ENCODE data around the gene XPNPEP3.
"Not testable (repeated sequence)": the region's sequence is repeated elsewhere in the genome, so short reads cannot be mapped to it uniquely, and the experiment has no call there.

The XPNPEP3 gene

DNA sequence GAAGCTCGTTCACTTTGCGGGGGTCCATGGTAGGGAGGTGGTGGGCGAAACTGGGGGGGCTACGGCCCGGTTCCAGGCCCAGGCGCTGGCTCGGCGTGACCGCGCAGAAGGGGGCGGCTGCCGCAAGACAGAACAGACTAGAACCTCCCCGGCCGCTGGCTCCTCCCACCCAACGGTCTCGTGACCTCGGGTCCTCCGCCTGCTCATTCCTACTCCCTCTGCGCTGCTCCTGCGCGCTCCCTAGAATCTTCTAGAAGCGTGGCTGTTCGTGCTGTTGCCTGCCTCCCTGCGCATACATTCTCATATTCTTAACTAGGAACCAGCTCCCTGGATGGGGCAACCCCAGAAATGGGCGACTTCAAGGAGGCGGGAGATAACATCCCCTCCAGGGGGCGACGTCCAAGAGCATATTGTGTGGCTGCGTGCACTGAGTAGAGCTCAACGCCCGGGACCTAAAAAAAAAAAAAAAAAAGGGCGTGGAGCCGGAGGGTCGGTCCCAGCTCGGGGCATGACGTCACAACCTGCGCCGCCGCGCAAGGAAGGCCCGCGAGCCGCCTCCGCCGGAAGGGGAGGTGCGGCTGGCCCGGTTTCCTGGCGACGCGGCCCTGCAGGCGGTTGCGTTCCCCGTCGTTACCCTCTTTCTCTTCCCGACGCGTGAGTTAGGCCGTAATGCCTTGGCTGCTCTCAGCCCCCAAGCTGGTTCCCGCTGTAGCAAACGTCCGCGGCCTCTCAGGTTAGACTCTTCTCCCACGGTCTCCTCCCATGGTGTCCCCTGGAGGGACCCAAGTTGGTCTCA is at the start of gene XPNPEP3, which contains the start of gene ST13:
TSS of gene XPNPEP3 (plus strand) at position 636 of the 796 bp plus-strand sequence. CDS start at position 670, 34 bp downstream.
TSS of gene ST13 (minus strand) at position 127 of the 796 bp plus-strand sequence. CDS start at position 28, 99 bp downstream.
- DNase-seq (ENCODE audit: low spot score) = peak; percentile 97

DNA sequence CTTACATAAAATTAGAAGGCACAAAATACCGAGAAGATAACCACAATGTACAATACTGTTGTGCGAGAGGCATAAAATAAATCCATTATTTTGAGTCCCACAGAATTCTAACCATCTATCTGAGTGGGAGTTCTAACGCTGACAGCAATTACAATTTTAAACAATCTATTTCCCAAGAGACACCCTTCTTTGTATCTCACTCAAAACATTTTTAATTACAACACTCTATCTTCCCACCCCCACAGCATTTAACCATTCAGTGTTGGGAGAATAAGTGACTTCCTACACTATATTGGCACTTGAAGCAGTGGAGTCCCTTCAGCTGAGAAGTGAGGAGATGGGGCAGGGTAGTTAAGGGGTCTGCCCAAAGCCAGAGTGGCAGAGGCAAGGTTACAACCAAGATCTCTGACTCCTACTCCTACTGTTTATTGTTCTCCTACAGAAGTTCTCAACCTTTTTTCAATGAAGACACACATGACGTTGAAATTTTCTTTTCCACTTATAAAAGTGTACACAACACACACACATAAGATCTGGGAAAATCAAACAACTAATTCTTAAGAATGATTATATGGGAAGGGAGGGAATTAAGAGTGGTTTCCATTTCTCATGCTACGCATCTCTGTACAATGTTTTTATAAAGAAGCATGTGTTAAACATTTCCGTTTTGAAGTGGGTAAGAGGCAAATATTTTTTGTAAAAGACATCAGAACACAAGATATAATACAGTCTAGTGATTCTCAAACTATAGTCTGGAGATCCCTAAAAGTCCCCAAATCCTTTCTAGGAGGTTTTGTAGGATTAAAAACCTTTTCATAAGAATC is 48.7 kb upstream of the XPNPEP3 start:
- no peak for DNase-seq (ENCODE audit: low spot score)

DNA sequence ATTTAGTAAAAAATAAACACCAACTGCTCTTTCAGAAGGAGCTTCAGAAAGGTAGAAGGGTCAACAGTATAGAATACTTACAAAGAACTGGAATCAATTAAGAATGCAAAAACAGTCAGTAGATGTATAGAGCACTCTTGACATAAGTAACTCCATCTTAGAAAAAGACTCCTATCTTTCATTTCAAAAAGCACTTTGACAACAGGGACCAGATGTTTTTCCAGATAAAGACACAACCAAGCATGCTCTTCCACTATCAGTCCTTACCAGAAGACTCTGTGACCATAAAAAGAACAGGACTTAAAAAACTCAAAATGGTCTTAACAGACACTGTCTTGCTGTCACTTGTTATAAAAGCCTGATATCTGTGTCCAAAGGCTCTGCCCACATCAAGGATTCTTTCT is 43.0 kb upstream of the XPNPEP3 start:
- DNase-seq (ENCODE audit: low spot score) = no peak

DNA sequence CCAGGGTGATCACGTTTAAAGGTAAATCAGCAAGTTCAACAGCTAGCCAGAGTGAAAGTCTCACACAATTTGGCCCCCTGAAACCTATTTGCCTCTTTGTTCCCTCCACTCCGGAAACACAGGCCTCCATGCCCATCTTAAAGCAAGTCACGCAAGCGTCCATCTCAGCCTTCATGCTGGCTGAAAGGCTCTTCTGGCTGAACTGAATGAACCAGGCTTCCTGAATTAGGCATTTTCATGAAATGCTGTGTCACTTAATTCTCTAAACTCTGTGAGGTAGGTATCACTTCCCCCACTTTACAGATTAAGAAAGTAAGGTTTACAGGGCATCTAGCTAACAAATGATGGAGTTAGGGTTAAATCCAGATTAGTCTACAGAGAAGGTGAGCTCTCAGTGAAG is 39.2 kb upstream of the XPNPEP3 start:
- no peak for DNase-seq (ENCODE audit: low spot score)

DNA sequence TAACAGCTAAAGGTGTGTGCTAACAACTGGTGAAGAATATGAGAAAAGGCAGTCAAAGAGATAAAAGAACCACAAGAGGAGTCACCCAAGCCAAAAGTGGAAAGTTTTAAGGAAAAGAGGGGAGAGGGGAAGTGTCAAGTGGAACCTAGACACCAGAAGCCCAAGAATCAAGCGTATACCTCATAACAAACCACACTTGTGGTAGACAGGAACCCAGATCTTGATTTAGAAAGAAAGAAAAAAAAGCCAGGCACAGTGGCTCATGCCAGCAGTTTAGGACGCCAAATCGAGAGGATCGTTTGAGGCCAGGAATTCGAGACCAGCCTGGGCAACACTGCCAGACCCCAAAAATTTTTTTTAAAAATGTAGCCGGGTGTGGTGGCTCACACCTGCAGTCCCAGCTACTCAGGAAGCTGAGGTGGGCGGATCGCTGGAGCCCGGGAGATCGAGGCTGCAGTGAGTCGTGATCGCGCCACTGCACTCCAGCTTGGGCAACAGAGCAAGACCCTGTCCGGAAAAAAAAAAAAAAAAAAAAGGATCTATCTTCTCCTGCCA is 38.7 kb upstream of the XPNPEP3 start:
- DNase-seq (ENCODE audit: low spot score) = no peak

DNA sequence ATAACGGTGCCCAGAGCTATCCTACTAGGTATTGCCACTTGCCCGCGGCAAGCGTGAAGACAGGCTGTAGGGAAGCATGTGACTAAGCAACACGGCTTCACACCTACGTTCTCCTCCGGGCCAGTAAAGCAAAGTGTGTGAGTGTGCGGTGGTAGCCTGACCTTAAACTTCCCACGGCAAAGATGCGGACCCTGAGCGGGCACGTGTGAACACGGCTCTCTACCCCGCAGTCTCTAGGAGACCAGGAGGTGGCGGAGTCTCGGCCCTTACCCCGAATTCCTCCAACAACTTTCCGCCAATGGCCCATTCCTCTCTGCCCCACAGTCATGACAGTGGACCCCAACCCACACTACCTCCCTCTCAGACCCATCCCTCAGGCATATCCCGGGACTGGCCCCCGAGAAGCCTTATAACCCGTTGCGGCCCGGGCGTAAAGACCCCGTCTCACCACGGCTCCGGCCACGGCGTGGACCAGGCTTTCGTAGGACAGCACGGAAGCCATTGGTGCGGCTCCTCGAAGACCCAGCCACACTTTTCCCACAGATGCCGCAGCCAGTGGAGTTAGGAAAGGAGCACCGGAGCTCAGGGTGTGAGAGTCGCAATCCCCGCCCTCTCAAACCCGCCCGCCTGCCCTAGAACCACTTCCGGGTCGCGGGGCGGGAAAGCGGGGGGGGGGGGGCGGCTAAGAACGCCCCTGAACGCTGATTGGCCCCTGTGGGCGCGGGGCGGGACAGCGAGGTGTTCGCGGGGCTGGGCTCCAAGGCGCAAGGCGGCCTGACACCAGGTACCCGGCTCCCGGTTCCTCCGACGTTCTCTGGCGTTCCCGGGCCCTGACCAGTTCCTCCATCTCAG is 38.0 kb upstream of the XPNPEP3 start, which contains the start of gene SLC25A17:
TSS of gene SLC25A17 (minus strand) at position 600 of the 852 bp plus-strand sequence. CDS start at position 502, 98 bp downstream.
- peak; percentile 93 for DNase-seq (ENCODE audit: low spot score)

DNA sequence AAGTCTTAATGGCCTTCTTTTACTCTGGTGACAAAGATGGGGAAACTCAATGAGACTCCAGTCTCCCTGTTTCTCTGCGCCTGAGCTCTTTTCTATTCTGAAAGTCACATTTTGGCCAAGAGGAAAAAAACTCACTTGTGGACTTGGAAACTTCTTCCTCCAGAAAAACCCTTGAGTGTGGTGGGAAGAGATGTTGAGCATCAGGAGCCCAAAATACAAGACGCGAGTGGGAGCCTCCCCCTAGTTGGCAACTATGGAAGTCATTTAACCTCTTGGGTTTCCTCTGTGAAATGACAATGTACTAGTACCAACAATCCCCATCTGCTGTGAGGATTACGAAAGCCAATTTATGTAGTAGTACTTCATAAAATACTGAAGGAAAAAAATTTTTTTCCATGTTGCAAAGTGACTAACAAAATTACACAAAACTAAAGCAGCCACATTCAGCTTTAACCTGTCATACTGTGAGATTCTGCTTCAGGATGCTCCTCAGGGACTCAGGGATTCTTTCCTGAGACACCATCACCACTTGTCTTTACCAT is 37.3 kb upstream of the XPNPEP3 start:
- no peak for DNase-seq (ENCODE audit: low spot score)

DNA sequence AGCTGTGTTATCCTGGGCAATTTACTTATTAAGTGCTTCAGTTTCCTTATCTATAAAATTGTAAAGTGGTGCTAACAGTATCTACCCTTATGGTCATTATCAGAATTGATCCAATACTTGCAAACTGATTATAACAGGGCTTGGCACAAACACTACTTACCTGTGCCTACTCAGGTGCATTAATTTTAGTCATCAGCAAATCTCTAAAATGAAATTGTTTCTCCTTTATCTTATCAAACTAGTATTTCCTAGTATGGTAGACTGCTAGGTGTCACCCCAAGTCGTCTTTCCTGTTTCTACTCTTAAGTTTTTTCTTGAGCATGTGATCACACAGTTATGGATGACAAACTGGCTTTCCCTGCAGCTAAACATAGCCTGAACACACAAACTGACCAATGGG is 33.5 kb upstream of the XPNPEP3 start:
- DNase-seq (ENCODE audit: low spot score) = no peak

DNA sequence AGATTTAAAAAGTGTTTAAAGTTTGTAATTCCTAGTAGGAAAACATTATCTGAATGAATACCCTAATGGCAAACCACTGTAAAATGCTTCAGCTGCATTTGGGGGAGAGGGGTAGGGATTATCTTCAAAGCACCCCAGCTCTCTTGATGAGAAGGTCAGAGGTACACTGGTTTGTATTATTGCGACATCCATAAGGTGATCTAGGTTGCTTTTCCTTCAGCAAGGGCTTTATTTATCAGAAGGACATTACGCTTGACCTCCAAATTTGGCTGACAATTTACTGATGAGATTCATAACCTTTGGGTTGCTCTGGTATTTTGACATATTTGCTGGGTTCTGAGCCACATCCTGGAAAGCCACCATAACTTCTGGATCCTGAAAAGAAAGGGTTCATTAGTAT is 30.7 kb upstream of the XPNPEP3 start:
- not testable (repeated sequence) for DNase-seq (ENCODE audit: low spot score)

DNA sequence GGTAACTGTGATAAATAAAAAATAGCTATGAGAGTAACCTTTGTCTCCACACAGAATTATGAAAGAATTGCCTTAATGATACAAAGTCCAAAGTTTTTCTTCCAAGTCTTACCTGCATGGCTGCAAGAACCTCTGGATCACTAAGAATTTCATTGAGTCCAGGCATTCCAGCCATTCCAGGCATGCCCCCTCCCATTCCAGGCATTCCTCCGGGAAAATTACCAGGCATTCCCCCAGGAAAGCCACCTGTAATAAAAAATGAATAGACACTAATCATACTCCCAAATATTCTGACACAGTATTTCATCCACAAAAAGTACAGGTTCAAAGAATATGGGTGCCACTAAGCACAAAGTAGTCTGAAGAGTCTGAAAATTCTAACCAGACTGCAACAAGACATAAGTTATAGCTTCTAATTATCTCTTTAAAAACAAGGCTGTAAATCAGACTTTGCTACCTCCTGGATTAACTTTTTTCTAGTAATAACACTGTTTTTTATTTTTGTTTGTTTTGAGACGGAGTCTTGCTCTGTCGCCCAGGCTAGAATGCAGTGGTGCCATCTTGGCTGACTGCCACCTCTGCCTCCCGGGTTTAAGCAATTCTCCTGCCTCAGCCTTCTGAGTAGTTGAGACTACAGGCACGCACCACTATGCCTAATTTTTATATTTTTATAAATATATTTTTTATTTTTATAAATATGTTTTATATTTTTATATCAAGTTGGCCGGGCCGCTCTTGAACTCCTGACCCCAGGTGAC is 29.8 kb upstream of the XPNPEP3 start:
- no peak for DNase-seq (ENCODE audit: low spot score)

DNA sequence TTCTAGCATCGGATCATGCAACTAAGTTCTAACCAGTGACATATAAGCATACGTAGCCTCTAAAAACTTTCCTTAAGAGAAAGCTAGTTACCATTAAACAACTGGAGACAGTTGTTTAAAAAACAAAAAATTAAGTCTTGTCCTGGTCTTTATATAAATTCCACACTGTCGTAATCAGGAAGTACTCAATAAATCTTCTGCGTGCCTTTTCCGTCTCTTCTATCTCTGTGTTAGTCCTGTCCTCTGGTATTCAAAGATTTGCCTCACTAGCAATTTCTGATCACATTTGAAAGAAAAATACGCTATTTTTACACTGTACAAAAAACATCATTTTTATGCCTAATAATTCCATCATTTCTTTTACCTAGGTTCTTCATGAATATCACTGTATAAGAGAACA is 27.8 kb upstream of the XPNPEP3 start:
- DNase-seq (ENCODE audit: low spot score) = no peak

DNA sequence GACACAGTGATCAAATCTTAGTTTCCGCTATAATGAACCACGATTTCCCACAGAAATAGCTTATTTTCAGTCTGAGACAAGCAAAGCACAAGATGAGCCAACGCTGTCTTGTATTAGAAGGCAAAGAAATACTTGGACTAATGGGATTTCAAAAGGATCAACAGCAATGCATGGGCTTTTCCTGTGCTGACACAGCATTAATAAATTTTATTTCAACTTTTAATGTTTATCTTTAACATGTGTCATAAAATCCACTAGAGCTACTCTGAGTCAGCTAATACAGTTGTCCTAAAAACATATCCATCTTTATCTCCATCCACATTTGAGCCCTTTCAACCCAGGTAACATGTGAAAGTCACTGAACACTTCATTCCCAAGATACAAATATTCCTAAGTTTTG is 22.3 kb upstream of the XPNPEP3 start:
- DNase-seq (ENCODE audit: low spot score) = no peak

DNA sequence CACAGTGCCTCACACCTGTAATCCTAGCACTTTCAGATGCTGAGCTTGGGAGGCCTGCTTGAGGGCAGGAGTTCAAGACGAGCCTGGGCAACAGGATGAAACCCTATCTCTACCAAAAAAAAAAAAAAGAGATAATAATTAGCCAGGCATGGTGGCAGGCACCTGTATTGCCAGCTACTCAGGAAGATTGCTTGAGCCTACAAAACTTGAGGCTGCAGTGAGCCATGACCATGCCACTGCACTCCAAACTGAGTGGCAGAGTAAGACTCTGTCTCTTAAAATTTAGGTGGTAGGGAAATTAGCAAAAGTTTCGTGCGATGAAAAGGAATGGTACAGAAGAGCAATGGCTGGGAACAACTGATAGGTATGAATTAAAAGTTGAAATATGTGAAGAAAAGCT is 18.5 kb upstream of the XPNPEP3 start:
- DNase-seq (ENCODE audit: low spot score) = no peak

DNA sequence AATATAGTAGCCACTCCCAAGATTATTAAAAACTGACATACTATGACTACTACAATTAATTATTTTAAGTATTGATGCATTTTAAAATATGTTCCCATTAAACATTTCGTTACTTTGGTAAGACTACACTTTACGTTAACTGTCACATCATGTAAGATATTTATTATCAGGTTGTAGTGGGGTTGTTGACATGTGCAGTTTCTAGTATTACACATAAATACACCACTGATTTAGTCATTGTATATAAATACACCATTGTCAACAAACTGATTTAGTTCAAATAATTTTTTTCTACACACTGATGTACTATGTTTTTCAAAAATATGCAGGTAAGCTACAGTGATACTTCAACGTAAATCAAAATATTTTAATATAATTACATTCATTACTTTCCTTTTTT is 12.0 kb upstream of the XPNPEP3 start:
- no peak for DNase-seq (ENCODE audit: low spot score)

DNA sequence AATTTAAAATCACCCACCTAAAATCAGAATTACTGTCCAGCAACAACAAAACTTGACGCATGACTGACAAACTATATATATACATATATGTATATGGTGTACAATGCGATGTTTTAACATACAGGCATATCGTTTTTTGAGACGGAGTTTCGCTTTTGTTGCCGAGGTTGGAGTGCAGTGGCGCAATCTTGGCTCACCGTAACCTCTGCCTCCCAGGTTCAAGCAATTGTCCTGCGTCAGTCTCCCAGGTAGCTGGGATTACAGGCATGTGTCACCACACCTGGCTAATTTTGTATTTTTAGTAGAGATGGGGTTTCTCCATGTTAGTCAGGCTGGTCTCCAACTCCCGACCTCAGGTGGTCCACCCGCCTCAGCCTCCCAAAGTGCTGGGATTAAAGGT is 11.1 kb upstream of the XPNPEP3 start:
- DNase-seq (ENCODE audit: low spot score) = not testable (repeated sequence)

DNA sequence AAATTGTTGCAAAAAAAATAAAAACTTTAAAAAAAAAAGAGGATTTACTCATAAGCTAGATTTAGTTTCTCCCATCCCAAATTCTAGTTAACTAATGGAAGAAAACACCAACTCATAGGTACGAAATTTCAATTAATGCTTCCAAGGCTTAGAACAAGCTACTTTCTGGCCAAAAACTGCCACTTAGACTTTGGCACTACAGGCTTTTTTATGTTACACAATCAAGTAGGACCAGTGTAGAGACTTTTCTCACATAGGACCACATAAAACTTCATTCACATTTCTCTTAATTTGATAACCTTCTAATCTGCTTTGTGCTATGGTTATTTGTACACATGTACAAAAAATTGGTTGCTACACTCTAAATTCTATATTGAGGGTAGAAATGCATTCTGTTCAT is 3.6 kb upstream of the XPNPEP3 start:
- DNase-seq (ENCODE audit: low spot score) = no peak

DNA sequence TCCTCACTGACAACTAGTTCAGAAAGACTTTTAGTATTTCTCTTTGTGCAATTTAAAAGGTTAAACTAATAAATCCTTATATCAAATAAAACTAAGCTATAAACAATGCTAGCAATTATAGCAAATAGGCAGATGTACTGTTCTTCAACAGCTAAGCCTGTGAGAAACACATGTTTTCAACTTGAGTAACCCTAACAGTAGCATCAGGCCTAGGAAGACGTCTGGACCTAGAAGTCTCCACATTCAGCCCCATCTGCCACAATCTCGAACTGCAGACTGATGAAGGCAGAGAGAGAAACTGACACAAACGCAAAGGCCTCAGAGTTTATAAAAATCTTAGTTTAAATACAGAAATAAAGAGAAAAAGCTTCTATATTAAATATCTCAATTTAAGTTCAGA is 3.0 kb upstream of the XPNPEP3 start:
- peak; percentile 9 for DNase-seq (ENCODE audit: low spot score)

DNA sequence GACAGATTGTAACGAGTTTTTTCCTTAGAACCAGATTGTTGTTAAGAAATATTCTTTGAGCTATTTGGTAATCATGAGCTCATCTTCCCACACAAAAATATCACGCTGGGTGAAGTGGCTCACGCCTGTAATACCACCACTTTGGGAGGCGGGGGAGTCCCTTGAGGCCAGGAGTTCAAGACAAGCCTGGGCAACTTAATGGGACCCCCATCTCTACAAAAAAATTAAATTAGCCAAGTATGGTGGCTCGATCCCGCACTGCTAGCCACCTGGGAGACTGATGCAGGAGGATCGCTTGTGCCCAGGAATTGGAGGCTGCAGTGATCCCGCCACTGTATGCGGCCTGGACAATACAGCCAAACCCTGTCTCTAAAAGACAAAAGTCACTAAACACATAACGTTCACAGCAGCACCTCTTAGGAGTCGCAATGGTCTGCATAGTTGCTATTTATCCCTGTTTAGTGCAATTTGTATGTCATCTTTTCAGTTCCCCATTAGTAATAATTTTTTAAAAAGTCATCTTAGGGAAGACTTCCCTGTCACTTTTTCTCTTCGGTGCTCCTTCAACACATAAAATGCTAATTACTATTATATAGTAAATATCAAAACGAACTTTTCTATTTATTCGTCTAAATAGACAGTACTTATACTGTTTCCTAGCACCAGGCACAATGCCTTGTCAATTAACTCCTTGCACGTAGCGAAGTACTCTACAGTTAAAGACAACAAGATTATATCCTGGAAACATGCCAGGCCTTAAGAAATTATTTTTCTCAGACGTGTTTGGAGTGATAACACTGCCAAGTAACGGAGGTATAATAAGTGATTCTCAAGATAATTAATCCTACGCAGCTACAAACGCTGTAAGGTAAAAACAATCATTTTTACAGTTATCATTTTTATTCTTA is 1.6 kb upstream of the XPNPEP3 start:
- peak; percentile 19 for DNase-seq (ENCODE audit: low spot score)

DNA sequence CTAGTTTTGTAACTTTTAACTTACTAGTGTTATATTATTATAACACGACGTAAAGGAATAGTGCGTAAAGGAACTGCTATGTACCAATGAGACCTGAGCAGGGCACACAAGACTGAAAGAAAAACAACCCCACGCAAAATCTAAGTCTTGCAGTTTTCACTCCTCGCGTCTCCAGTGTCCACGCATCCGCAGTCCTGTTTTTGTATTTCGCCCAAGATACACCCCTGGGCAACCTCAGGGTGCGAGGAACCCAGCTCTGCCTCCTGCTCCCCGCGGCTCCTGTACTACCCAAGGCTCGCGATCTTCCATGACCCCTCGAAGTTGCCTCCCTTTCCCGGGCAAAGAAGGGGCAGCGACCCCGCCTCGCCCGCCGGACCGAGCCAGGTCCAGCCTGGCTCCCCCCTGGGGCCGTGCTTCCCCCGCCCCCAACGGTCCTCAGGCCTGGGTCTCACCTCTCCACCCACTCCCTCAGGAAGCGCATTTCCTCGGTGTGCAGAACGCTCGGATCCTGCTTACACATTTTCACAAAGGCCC is 902 bp upstream of the XPNPEP3 start:
- peak; percentile 34 for DNase-seq (ENCODE audit: low spot score)
